ENCODE measurements around the gene SNX7. TPM values are rescaled to one million over a fixed set of nuclear protein-coding genes. Genes with fewer than 3 reads are reported as not detected.

The SNX7 gene
- total RNA-seq, 4 donors from 2014 or later = 3.4 to 14.6 (median 13.0) TPM

DNA sequence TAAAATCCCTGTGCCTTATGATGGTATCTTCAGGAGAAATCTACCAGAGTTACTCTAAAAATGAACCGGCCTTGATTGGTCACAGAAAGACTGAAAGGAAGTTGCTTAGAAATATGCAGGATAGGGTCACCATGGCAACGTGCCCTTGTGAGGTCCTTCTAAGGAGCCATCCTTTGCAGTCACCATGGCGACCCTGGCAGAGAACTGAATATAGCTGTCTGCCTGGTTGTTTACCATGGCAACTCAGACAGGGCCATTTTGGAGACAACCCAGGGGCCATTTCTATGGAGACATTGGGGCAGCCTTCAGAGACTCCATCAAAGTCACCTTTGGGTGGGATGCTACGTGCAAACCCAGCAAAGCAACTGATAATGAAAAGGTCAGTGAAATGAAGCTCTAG is 43.0 kb downstream of the SNX7 start:
- WGBS = 85% methylated on average over 4 of the region's 4 CpGs
- H3K4me1 ChIP-seq = no peaks in the 10 kb centered on the region
- H3K27me3 ChIP-seq = no peaks in the 10 kb centered on the region
- TF ChIP-seq, protein P1, sequence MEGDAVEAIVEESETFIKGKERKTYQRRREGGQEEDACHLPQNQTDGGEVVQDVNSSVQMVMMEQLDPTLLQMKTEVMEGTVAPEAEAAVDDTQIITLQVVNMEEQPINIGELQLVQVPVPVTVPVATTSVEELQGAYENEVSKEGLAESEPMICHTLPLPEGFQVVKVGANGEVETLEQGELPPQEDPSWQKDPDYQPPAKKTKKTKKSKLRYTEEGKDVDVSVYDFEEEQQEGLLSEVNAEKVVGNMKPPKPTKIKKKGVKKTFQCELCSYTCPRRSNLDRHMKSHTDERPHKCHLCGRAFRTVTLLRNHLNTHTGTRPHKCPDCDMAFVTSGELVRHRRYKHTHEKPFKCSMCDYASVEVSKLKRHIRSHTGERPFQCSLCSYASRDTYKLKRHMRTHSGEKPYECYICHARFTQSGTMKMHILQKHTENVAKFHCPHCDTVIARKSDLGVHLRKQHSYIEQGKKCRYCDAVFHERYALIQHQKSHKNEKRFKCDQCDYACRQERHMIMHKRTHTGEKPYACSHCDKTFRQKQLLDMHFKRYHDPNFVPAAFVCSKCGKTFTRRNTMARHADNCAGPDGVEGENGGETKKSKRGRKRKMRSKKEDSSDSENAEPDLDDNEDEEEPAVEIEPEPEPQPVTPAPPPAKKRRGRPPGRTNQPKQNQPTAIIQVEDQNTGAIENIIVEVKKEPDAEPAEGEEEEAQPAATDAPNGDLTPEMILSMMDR (IDR thresholded peaks at IDR 0.05) = no peak
- TF ChIP-seq POLR2A (IDR thresholded peaks at IDR 0.05) (no peak), POLR2AphosphoS5 (IDR thresholded peaks at IDR 0.05) (no peak), EP300 (IDR thresholded peaks at IDR 0.05) (no peak)
- no peak overlapping the region for H3K4me3 ChIP-seq
- no peak for DNase-seq (ENCODE audit: low spot score in 2 of 2)
- H3K27ac ChIP-seq = no peak overlapping the region
- no peaks in the 10 kb centered on the region for H3K9me3 ChIP-seq
- H3K36me3 ChIP-seq = no peaks in the 10 kb centered on the region

DNA sequence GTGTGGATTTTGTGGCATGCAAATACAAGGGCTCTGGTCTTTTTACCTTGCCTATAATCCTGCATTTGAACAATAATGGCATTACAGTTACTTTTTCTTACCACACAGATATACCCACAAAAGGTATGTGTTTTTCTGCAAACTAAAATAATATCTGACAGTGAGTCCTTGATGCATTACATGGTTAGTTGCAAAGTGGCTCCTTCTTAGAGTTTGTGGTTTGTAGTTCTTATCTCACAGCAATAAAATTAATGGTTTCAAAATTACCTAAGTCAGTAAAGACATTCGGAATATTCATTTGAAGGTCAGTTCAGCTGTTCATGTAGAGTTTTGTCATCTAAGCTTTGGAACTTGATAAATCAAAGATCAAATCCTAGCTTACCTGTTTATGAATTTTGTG is 43.5 kb downstream of the SNX7 start:
- no peak for DNase-seq (ENCODE audit: low spot score in 2 of 2)
- H3K27ac ChIP-seq = no peak overlapping the region
- 95% methylated on average over 1 of the region's 1 CpG for WGBS
- no peaks in the 10 kb centered on the region for H3K9me3 ChIP-seq
- H3K4me3 ChIP-seq = no peak overlapping the region
- H3K36me3 ChIP-seq = peaks cover 3% of the 10 kb centered on the region
- no peaks in the 10 kb centered on the region for H3K27me3 ChIP-seq
- no peaks in the 10 kb centered on the region for H3K4me1 ChIP-seq
- TF ChIP-seq POLR2AphosphoS5 (IDR thresholded peaks at IDR 0.05) (no peak), EP300 (IDR thresholded peaks at IDR 0.05) (no peak), POLR2A (IDR thresholded peaks at IDR 0.05) (no peak)
- TF ChIP-seq, protein P1 (IDR thresholded peaks at IDR 0.05) = no peak

DNA sequence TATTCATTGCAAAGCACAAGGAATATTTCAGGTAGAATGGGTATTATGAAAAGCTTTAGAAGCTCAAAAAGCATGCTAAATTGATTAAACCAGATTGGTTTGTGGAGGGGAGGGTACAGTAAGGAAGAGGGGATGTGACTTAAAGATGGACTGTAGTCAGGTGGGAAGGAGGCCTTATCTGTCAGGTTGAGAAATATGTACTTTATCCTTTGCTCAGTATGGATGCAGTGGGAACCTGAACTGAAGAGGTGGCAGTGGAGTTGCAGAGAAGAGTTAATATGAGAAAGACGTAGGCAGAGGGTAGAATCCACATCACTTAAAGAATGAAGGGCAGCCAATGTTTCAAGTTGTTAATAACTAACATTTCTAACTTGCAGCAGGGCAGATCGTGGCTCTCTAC is 44.1 kb downstream of the SNX7 start:
- no peaks in the 10 kb centered on the region for H3K27me3 ChIP-seq
- no peaks in the 10 kb centered on the region for H3K9me3 ChIP-seq
- H3K36me3 ChIP-seq = peaks cover 5% of the 10 kb centered on the region
- no peak overlapping the region for H3K27ac ChIP-seq
- TF ChIP-seq EP300 (IDR thresholded peaks at IDR 0.05) (no peak), POLR2AphosphoS5 (IDR thresholded peaks at IDR 0.05) (no peak), POLR2A (IDR thresholded peaks at IDR 0.05) (no peak)
- TF ChIP-seq, protein P1 (IDR thresholded peaks at IDR 0.05) = no peak
- no peak for DNase-seq (ENCODE audit: low spot score in 2 of 2)
- 88% methylated on average over 2 of the region's 2 CpGs for WGBS
- H3K4me1 ChIP-seq = no peaks in the 10 kb centered on the region
- no peak overlapping the region for H3K4me3 ChIP-seq

DNA sequence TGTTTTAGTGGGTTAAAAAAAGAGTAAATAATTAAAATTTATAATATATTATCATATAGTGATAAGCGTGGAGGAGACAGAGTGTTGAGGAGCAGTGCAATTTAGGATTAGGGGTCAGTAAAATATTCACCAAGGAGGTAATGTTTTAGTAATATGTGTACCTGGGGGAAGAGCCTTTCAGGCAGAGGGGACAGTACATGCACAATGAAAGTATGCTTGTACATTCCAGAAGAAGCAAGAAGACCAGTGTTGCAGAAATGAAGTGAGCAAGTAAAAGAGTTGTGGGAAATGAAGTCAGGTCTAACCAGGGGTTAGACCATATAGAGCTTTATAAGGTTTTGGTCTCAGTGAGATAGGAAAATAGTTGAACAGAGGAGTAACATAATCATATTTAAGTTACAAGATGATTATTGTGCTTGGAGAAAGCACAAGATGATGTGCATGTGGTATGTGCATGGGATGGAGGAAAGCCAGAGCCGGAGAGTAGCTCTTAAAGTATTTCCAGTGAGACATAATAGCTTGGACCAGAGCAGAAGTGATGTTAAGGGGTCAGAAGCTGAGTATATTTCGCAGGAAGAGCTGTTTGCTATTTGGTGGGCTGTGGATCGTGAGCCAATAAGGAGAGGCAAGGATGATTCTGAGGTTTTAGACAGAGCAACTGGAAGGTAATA is 44.8 kb downstream of the SNX7 start:
- Histone ChIP-seq H3K4me3 (no peak overlapping the region), H3K27me3 (no peaks in the 10 kb centered on the region), H3K9me3 (no peaks in the 10 kb centered on the region), H3K36me3 (peaks cover 5% of the 10 kb centered on the region), H3K27ac (no peak overlapping the region), H3K4me1 (no peaks in the 10 kb centered on the region)
- no peak for TF ChIP-seq POLR2A (IDR thresholded peaks at IDR 0.05)
- TF ChIP-seq, protein P1 (IDR thresholded peaks at IDR 0.05) = no peak
- no peak for TF ChIP-seq EP300 (IDR thresholded peaks at IDR 0.05)
- TF ChIP-seq POLR2AphosphoS5 (IDR thresholded peaks at IDR 0.05) = no peak
- DNase-seq (ENCODE audit: low spot score in 2 of 2) = no peak
- 90% methylated on average over 4 of the region's 4 CpGs for WGBS

DNA sequence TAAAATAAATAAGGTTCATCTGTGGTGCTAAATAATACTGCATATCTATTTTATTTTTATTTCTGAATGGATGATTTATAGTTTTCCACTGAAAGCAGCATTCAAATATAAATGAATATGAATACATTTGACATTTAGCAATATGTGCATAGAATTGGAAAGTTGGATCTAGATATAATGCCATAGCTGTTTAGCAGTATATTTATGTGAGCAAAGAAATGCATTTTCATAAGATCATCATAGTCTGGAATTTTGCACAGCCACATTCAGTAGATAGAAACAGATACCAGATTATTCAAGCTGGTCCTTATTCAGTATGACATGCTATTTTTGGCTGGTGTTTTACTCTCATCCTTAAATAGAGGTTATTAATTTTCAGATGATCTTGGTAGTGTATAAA is 46.0 kb downstream of the SNX7 start:
- TF ChIP-seq POLR2A (IDR thresholded peaks at IDR 0.05) (no peak), POLR2AphosphoS5 (IDR thresholded peaks at IDR 0.05) (no peak), EP300 (IDR thresholded peaks at IDR 0.05) (no peak)
- TF ChIP-seq, protein P1 (IDR thresholded peaks at IDR 0.05) = no peak
- no peaks in the 10 kb centered on the region for H3K27me3 ChIP-seq
- H3K27ac ChIP-seq = no peak overlapping the region
- no peaks in the 10 kb centered on the region for H3K9me3 ChIP-seq
- DNase-seq (ENCODE audit: low spot score in 2 of 2) = no peak
- no peak overlapping the region for H3K4me3 ChIP-seq
- no peaks in the 10 kb centered on the region for H3K4me1 ChIP-seq
- peaks cover 9% of the 10 kb centered on the region for H3K36me3 ChIP-seq
